Sigmoid colon (tissue), 7 donors: Measurements from ENCODE around the gene GPR25. TPM values are rescaled to one million over a fixed set of nuclear protein-coding genes. Genes with fewer than 3 reads are reported as not detected.

Source experiments
- DNase-seq: peaks from one replicate; pipeline ENCODE4 v3.0.0-alpha.2; 2019
- H3K27ac ChIP-seq, 4 donors: fragments of 200-600 bp; sonication (generic); one replicate each; pipeline ENCODE4 v1.5.1; 2016 to 2019; ENCODE audit warnings: mild to moderate bottlenecking in 1 of 4
- H3K27me3 ChIP-seq, 3 donors: fragments of 200-600 bp; sonication (generic); one replicate each; pipeline ENCODE4 v1.5.1; 2019; ENCODE audit warnings: mild to moderate bottlenecking in 1 of 3
- H3K36me3 ChIP-seq, 4 donors: fragments of 200-600 bp; sonication (generic); one replicate each; pipeline ENCODE4 v1.5.1; 2016 to 2019
- H3K4me1 ChIP-seq, 4 donors: fragments of 200-600 bp; sonication (generic); one replicate each; pipeline ENCODE4 v1.5.1; 2017 to 2019
- H3K4me3 ChIP-seq, 4 donors: fragments of 200-600 bp; sonication (generic); one replicate each; pipeline ENCODE4 v1.5.1; 2017 to 2019; ENCODE audit warnings: mild to moderate bottlenecking in 2 of 4, moderate library complexity in 1 of 4
- H3K9me3 ChIP-seq, 4 donors: fragments of 200-600 bp in 3 of 4; sonication (generic) in 3 of 4; one replicate each; pipeline versions ENCODE4 v1.5.1 to v1.6.1; 2013 to 2019
- EP300 ChIP-seq, 4 donors: sonication (generic); formaldehyde crosslinking; IDR thresholded peaks; one replicate each; pipeline ENCODE4 v1.6.1; 2017; ENCODE audit warnings: antibody characterized with exemption in 4 of 4
- POLR2A ChIP-seq, 2 donors: fragments of 450-650 bp; IDR thresholded peaks; one replicate each; pipeline ENCODE4 v1.6.1; 2016; ENCODE audit warnings: antibody characterized with exemption in 2 of 2, mild to moderate bottlenecking in 2 of 2, moderate library complexity in 2 of 2
- POLR2AphosphoS5 ChIP-seq, 4 donors: sonication (generic); formaldehyde crosslinking; IDR thresholded peaks; one replicate each; pipeline ENCODE4 v1.6.1; 2017; ENCODE audit warnings: antibody characterized with exemption in 4 of 4
- WGBS, 2 donors: extraction: QIAGEN DNeasy Blood & Tissue Kit; methylation state at CpG; one replicate each; pipeline ENCODE4 v1.1.7; 2013; 5-methylcytosine and 5-hydroxymethylcytosine counted together
- intact Hi-C: fragments of 100-400 bp; cut with DNase I; formaldehyde crosslinking; loops from one replicate; pipeline ENCODE4 v1.15.1; 2023
- polyA plus RNA-seq, 3 donors: library from polyadenylated mRNA; stranded (reverse); fragments of 200-250 nt; gene quantifications; one replicate each; pipeline ENCODE4 v1.2.3, GENCODE V29; 2013
- total RNA-seq, 4 donors: library from RNA; depleted of rRNA; stranded (reverse); fragments of >200 nt; gene quantifications; one replicate each; pipeline ENCODE4 v1.1.0, GENCODE V29; 2016
- TF ChIP-seq, protein P1 (sequence below), 4 experiments: fragments of 450-650 bp in 3 of 4; fragments of 200-600 bp in 1 of 4; IDR thresholded peaks; one replicate each; pipeline ENCODE4 v1.5.1; 2016 to 2019; ENCODE audit warnings: antibody characterized with exemption in 4 of 4, mild to moderate bottlenecking in 3 of 4, moderate library complexity in 2 of 4
- donor health status: healthy with polysubstance abuse.
- donor health status: Bipolar disorder and iron deficiency.
- donor health status: healthy.

GPR25 gene
- total and polyA plus RNA-seq, 7 donors: 1.0 TPM; not detected in 6

DNA sequence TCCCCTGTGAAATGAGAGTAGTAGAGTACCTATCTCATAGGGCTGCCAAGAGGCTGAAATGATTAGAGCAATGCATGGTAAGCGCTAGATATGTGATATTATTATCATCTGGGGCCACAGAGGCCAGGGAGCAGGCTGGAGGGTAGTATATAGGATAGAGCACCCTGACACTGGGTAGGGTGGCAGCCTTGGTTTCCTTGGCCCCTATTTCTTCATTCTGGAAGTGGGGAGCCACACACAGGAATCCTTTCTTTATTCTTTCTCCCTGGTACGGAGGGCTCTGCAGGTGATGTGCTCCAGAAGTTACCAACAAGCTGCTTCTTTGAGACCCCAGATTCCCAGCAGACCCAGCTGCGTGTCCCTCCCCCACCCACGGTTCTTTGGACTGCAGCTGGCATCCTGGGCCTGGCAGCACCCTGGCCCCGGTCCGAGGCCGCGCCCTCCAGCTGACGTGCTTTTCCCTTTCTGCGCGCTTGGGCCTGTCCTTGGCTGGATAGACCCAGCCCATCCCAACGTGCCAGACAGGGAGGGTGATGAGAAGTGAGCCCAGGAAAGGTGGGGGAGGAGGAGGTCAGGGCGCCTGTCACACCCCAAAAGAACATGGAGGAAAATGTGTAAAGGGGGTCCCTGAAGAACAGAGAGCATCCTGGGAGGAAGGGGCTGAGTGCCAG, 40.1 kb downstream of the GPR25 start:
- Histone ChIP-seq H3K27ac (no peak overlapping the region), H3K36me3 (no peaks in the 10 kb centered on the region), H3K9me3 (no peaks in the 10 kb centered on the region), H3K4me1 (no peaks in the 10 kb centered on the region), H3K27me3 (peaks cover 0 to 5% (median 0%) of the 10 kb centered on the region in 3 donors), H3K4me3 (no peak overlapping the region)
- WGBS, 2 donors: 28 to 82% methylated on average over 13 of the region's 13 CpGs
- no peak for DNase-seq
- intact Hi-C loops: no loop called here
- TF ChIP-seq POLR2AphosphoS5 (IDR thresholded peaks at IDR 0.05): no peak
- TF ChIP-seq EP300 (IDR thresholded peaks at IDR 0.05): no peak
- TF ChIP-seq, protein P1, sequence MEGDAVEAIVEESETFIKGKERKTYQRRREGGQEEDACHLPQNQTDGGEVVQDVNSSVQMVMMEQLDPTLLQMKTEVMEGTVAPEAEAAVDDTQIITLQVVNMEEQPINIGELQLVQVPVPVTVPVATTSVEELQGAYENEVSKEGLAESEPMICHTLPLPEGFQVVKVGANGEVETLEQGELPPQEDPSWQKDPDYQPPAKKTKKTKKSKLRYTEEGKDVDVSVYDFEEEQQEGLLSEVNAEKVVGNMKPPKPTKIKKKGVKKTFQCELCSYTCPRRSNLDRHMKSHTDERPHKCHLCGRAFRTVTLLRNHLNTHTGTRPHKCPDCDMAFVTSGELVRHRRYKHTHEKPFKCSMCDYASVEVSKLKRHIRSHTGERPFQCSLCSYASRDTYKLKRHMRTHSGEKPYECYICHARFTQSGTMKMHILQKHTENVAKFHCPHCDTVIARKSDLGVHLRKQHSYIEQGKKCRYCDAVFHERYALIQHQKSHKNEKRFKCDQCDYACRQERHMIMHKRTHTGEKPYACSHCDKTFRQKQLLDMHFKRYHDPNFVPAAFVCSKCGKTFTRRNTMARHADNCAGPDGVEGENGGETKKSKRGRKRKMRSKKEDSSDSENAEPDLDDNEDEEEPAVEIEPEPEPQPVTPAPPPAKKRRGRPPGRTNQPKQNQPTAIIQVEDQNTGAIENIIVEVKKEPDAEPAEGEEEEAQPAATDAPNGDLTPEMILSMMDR (IDR thresholded peaks at IDR 0.05): no peak
- no peak for TF ChIP-seq POLR2A (IDR thresholded peaks at IDR 0.05)

DNA sequence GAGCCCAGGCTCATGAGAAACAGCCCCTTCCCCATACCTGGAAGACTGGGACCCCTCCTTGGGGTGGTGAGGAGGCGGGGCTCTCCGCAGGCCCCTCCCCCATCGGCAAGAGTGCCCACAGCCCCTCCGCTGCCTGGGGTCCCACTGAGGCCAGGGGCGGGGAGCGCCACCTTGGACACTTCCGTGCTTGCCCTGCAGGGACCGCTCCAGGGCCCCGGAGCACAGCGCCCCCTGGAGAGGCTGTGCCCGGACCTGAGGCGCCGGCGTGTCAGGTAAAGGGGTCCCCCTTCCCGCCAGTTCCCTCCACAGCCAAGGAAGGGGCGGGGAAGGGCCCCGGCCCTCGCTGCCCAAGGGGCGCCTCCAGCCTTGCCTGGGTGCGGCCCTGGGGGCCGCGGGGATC, 43.4 kb downstream of the GPR25 start:
- Histone ChIP-seq H3K9me3 (no peaks in the 10 kb centered on the region), H3K36me3 (no peaks in the 10 kb centered on the region), H3K27me3 (peaks cover 0 to 5% (median 0%) of the 10 kb centered on the region in 3 donors), H3K27ac (no peak overlapping the region), H3K4me1 (no peaks in the 10 kb centered on the region), H3K4me3 (no peak overlapping the region)
- DNase-seq: peak; percentile 53
- WGBS, 2 donors: 67 to 87% methylated on average over 22 of the region's 22 CpGs
- intact Hi-C loops: no loop called here
- TF ChIP-seq, protein P1 (IDR thresholded peaks at IDR 0.05): no peak
- TF ChIP-seq POLR2AphosphoS5 (IDR thresholded peaks at IDR 0.05): no peak

DNA sequence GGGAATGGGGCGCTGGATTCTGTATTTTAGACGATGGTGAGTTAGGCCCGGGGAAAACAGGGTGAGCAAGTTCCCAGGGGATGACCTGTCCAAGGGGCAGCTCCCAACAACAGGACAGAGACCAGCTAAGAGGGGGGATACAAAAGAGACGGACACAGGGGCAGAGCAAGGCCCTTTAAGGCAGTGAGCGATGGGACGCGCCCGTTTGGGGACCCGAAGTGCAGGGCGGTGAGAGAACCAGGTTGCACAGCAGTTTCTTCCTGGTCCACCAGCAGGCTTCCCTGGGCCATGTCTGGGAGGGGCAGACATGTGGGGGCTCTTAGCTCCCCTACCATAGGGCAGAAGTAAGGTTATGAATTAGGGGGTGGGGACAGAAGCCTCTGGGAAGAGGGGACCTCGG, 43.9 kb downstream of the GPR25 start:
- intact Hi-C loops: no loop called here
- peak; percentile 38 for DNase-seq
- WGBS, 2 donors: 78 to 84% methylated on average over 11 of the region's 11 CpGs

DNA sequence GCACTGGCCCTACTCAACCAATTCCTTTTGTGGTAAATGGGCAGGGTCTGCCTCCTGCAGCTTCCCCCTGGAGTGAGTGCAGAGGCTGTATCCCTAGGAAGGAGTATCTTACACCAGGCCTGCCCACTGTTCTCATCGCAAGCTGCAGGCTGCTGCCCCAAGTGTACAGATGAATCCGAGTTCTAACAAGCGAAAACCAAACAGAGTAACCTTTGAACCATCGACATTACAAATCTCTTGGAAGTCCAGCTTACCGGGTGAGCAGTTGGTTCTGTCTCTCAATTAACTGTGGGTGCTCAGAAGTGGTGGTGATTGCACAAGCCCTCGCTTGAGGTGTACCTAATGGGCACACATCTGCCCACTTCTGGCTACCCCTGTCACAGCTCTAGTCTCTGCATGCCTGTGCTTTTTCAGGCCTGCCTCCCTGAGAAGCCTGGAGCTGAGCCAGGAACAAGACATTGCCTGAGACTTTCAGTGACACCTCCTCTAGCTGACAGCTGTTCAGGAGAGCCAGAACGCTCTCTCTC, 44.6 kb downstream of the GPR25 start:
- Histone ChIP-seq H3K4me3 (no peak overlapping the region), H3K27me3 (peaks cover 0 to 5% (median 0%) of the 10 kb centered on the region in 3 donors), H3K36me3 (no peaks in the 10 kb centered on the region), H3K9me3 (no peaks in the 10 kb centered on the region), H3K4me1 (no peaks in the 10 kb centered on the region), H3K27ac (no peak overlapping the region)
- TF ChIP-seq POLR2A (IDR thresholded peaks at IDR 0.05) (no peak), POLR2AphosphoS5 (IDR thresholded peaks at IDR 0.05) (no peak), EP300 (IDR thresholded peaks at IDR 0.05) (no peak)
- TF ChIP-seq, protein P1 (IDR thresholded peaks at IDR 0.05): no peak
- intact Hi-C loops: no loop called here
- DNase-seq: peak; percentile 14
- WGBS, 2 donors: 25 to 76% methylated on average over 7 of the region's 7 CpGs

More for the DNA sequence above, 43.9 kb downstream of the GPR25 start:
- H3K9me3 ChIP-seq: no peaks in the 10 kb centered on the region
- peaks cover 0 to 5% (median 0%) of the 10 kb centered on the region in 3 donors for H3K27me3 ChIP-seq
- H3K4me1 ChIP-seq: no peaks in the 10 kb centered on the region
- no peak overlapping the region for H3K27ac ChIP-seq
- TF ChIP-seq EP300 (IDR thresholded peaks at IDR 0.05) (no peak), POLR2A (IDR thresholded peaks at IDR 0.05) (no peak)
- no peaks in the 10 kb centered on the region for H3K36me3 ChIP-seq
- H3K4me3 ChIP-seq: no peak overlapping the region

DNA sequence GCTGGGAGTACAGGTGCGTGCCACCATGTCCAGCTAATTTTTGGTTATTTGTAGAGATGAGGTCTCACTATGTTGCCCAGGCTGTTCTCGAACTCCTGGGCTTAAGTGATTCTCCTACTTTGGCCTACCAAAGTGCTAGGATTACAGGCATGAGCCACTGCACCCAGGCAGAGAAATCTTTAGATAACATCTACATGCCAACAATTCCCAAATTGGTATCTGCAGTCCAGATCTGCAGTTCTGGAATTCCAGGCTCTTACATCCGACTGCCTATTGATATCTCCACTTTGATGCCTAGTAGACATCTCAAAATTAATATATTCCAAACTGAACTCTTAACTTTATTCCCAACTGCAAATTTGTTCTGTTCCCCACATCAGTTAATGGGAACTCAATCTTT, 45.2 kb downstream of the GPR25 start:
- no peaks in the 10 kb centered on the region for H3K4me1 ChIP-seq
- 95 to 96% methylated on average over 3 of the region's 3 CpGs for WGBS, 2 donors
- TF ChIP-seq POLR2A (IDR thresholded peaks at IDR 0.05) (no peak), EP300 (IDR thresholded peaks at IDR 0.05) (no peak), POLR2AphosphoS5 (IDR thresholded peaks at IDR 0.05) (no peak)
- TF ChIP-seq, protein P1 (IDR thresholded peaks at IDR 0.05): no peak
- H3K27me3 ChIP-seq: peaks cover 0 to 5% (median 0%) of the 10 kb centered on the region in 3 donors
- no peak overlapping the region for H3K27ac ChIP-seq
- intact Hi-C loops: no loop called here
- no peaks in the 10 kb centered on the region for H3K9me3 ChIP-seq
- no peaks in the 10 kb centered on the region for H3K36me3 ChIP-seq
- no peak overlapping the region for H3K4me3 ChIP-seq
- no peak for DNase-seq
